ENCODE results near the gene ELK1. TPM values are rescaled to one million over a fixed set of nuclear protein-coding genes. Genes with fewer than 3 reads are reported as not detected.
"Not testable (repeated sequence)": the region's sequence is repeated elsewhere in the genome, so short reads cannot be mapped to it uniquely, and the experiment has no call there.

Gene ELK1
- total and polyA plus RNA-seq, 2 of the 4 experiments (the other 2 are of a cell fraction), result 10.0 to 24.3 TPM

- H2BK20ac ChIP-seq (ENCODE audit: low read depth, low read length); H4K8ac ChIP-seq (ENCODE audit: low read depth in 2 of 2, low read length in 2 of 2); H3K36me3 ChIP-seq (ENCODE audit: control insufficient read depth, insufficient read depth, low read length); H3K9me3 ChIP-seq (ENCODE audit: control insufficient read depth, insufficient read depth, low read length); H2BK15ac ChIP-seq (ENCODE audit: low read depth, low read length); H3K4me3 ChIP-seq (ENCODE audit: insufficient read depth, low read depth, low read length); H3K9ac ChIP-seq (ENCODE audit: low read depth, low read length); DNase-seq; intact Hi-C loops (cut with micrococcal nuclease); H3K56ac ChIP-seq (ENCODE audit: extremely low read depth, insufficient read depth, low read length); H3K14ac ChIP-seq (replicated peaks; ENCODE audit: low read depth, low read length); CTCF ChIA-PET; H3K9me1 ChIP-seq (ENCODE audit: insufficient read depth, low read length); H3K79me1 ChIP-seq (ENCODE audit: low read depth in 1 of 2, low read length in 2 of 2); dilution Hi-C loops (cut with HindIII; ENCODE audit: low sequenced_read_pairs, unreplicated experiment); H3K18ac ChIP-seq (ENCODE audit: low read depth, low read length); H3K27ac ChIP-seq (ENCODE audit: insufficient read depth, low read length); POLR2A ChIA-PET (ENCODE audit: unreplicated experiment); H3K23ac ChIP-seq (ENCODE audit: low read depth, low read length); H3K27me3 ChIP-seq (ENCODE audit: control insufficient read depth, insufficient read depth, low read length); in situ Hi-C loops (cut with MboI; ENCODE audit: low sequenced_read_pairs); ATAC-seq (ENCODE audit: low read depth); H4K5ac ChIP-seq (ENCODE audit: low read depth, low read length); H2AFZ ChIP-seq (replicated peaks; ENCODE audit: low read length, poor library complexity); H3K4me1 ChIP-seq (ENCODE audit: control insufficient read depth, insufficient read depth, low read length); H2BK5ac ChIP-seq (ENCODE audit: low read depth, low read length, poor library complexity, severe bottlenecking); H4K20me1 ChIP-seq (ENCODE audit: insufficient read depth, low read length); H4K91ac ChIP-seq (ENCODE audit: insufficient read depth, low read depth, low read length); H3K4me2 ChIP-seq (ENCODE audit: low read depth, low read length); H2AK9ac ChIP-seq (replicated peaks; ENCODE audit: low read depth, low read length, poor library complexity); BruUV-seq (replicated peaks); H3K4ac ChIP-seq (ENCODE audit: low read depth, low read length); H2AK5ac ChIP-seq (ENCODE audit: low read depth, low read length); H2BK120ac ChIP-seq (ENCODE audit: low read depth, low read length): not testable (repeated sequence)
- WGBS, 2 experiments (ENCODE audit: extremely low coverage in 2 of 2, insufficient read length in 1 of 2), result 83% methylated on average over 2 of the region's 7 CpGs; no CpG with 5 or more reads in 1 of the 2 experiments
Measured at GRCh38 chrX:47675959-47676859, 25.8 kb upstream of the ELK1 start.

Measured in IMR-90 (cell line).